Stomach smooth muscle (tissue), 2 donors: Measurements from ENCODE around the gene SYCP2.

Source experiments
- H3K27ac ChIP-seq: one replicate; pipeline ENCODE4 v1.7.0; 2013; ENCODE audit warnings: mild to moderate bottlenecking, low read length, inconsistent platforms
- H3K27me3 ChIP-seq, 2 donors: one replicate each; pipeline ENCODE4 v1.7.0; 2013; ENCODE audit warnings: low read length in 2 of 2; ENCODE audit not compliant: insufficient read depth in 2 of 2, control insufficient read depth in 1 of 2
- H3K36me3 ChIP-seq, 2 donors: one replicate each; pipeline ENCODE4 v1.7.0; 2013; ENCODE audit warnings: low read length in 2 of 2; ENCODE audit not compliant: control insufficient read depth in 2 of 2, insufficient read depth in 2 of 2
- H3K4me1 ChIP-seq: one replicate; pipeline ENCODE4 v1.7.0; 2013; ENCODE audit warnings: low read length; ENCODE audit not compliant: control insufficient read depth, insufficient read depth
- H3K4me3 ChIP-seq, 2 donors: one replicate each; pipeline ENCODE4 v1.7.0; 2013; ENCODE audit warnings: low read length in 2 of 2
- H3K9ac ChIP-seq, 2 donors: one replicate each; pipeline ENCODE4 v1.7.0; 2013; ENCODE audit warnings: low read length in 2 of 2, mild to moderate bottlenecking in 1 of 2
- H3K9me3 ChIP-seq, 2 donors: one replicate each; pipeline ENCODE4 v1.7.0; 2013; ENCODE audit warnings: low read length in 2 of 2; ENCODE audit not compliant: control insufficient read depth in 2 of 2
- donor health status: healthy.
- donor health status: Pancreatic carcinoma.

Gene SYCP2

GRCh38 chr20:59944726-59945125 lies 11.3 kb upstream of the SYCP2 start:
- Histone ChIP-seq H3K27ac (no peak overlapping the region), H3K4me1 (peaks cover 10% of the 10 kb centered on the region), H3K27me3 (no peaks in the 10 kb centered on the region), H3K4me3 (no peak overlapping the region), H3K36me3 (peaks cover 6 to 19% of the 10 kb centered on the region in 2 donors), H3K9ac (no peak overlapping the region), H3K9me3 (no peaks in the 10 kb centered on the region)

GRCh38 chr20:59942245-59942644 lies 8.8 kb upstream of the SYCP2 start:
- no peaks in the 10 kb centered on the region for H3K9me3 ChIP-seq
- H3K27ac ChIP-seq, result no peak overlapping the region
- no peak overlapping the region for H3K9ac ChIP-seq
- peaks cover 28% of the 10 kb centered on the region for H3K4me1 ChIP-seq
- peaks cover 6 to 19% of the 10 kb centered on the region in 2 donors for H3K36me3 ChIP-seq
- no peak overlapping the region for H3K4me3 ChIP-seq
- H3K27me3 ChIP-seq, result no peaks in the 10 kb centered on the region

- peaks cover 6 to 19% of the 10 kb centered on the region in 2 donors for H3K36me3 ChIP-seq
- H3K27me3 ChIP-seq, result no peaks in the 10 kb centered on the region
- H3K4me3 ChIP-seq, result peak overlapping the region; percentile 95 to 98
- H3K27ac ChIP-seq, result peak overlapping the region; percentile 96
- no peaks in the 10 kb centered on the region for H3K9me3 ChIP-seq
- peaks cover 28% of the 10 kb centered on the region for H3K4me1 ChIP-seq
- H3K9ac ChIP-seq, result peak overlapping the region; percentile 94 to 95
Observed at GRCh38 chr20:59940956-59941294, 7.5 kb upstream of the SYCP2 start.

GRCh38 chr20:59940129-59940955 lies 6.9 kb upstream of the SYCP2 start, which contains the start of the genes FAM217B and PPP1R3D:
Gene FAM217B (plus strand): TSS chr20:59940389. CDS start chr20:59943944, 3,555 bp downstream.
Gene PPP1R3D (minus strand): TSS chr20:59940305. CDS start chr20:59939931, 374 bp downstream.
- H3K4me3 ChIP-seq, result peak within 1 kb of the TSS; percentile 95 to 98
- H3K36me3 ChIP-seq, result peaks cover 6 to 19% of the 10 kb centered on the region in 2 donors
- H3K4me1 ChIP-seq, result peaks cover 28% of the 10 kb centered on the region
- no peaks in the 10 kb centered on the region for H3K27me3 ChIP-seq
- H3K9ac ChIP-seq, result peak within 1 kb of the TSS; percentile 94 to 95
- H3K9me3 ChIP-seq, result no peaks in the 10 kb centered on the region
- peak within 1 kb of the TSS; percentile 96 for H3K27ac ChIP-seq

- peaks cover 5 to 18% of the 10 kb centered on the region in 2 donors for H3K36me3 ChIP-seq
- H3K9me3 ChIP-seq, result no peaks in the 10 kb centered on the region
- no peaks in the 10 kb centered on the region for H3K27me3 ChIP-seq
- H3K4me3 ChIP-seq, result peak overlapping the region; percentile 86 to 95
- peaks cover 28% of the 10 kb centered on the region for H3K4me1 ChIP-seq
- peak overlapping the region; percentile 72 to 81 for H3K9ac ChIP-seq
- H3K27ac ChIP-seq, result peak overlapping the region; percentile 96
Observed at GRCh38 chr20:59939879-59940128, 6.4 kb upstream of the SYCP2 start.

GRCh38 chr20:59939052-59939878 lies 5.8 kb upstream of the SYCP2 start:
- peaks cover 4 to 12% of the 10 kb centered on the region in 2 donors for H3K36me3 ChIP-seq
- no peaks in the 10 kb centered on the region for H3K9me3 ChIP-seq
- H3K27me3 ChIP-seq, result no peaks in the 10 kb centered on the region
- H3K4me3 ChIP-seq, result peak overlapping the region; percentile 86 to 95
- H3K27ac ChIP-seq, result peak overlapping the region; percentile 96
- peak overlapping the region; percentile 72 to 81 for H3K9ac ChIP-seq
- peaks cover 28% of the 10 kb centered on the region for H3K4me1 ChIP-seq

- Histone ChIP-seq H3K27me3 (no peaks in the 10 kb centered on the region), H3K4me3 (peak overlapping the region in 1 of 2 donors; percentile 95), H3K4me1 (peaks cover 32% of the 10 kb centered on the region), H3K36me3 (peaks cover 0 to 7% of the 10 kb centered on the region in 2 donors), H3K9ac (no peak overlapping the region), H3K9me3 (no peaks in the 10 kb centered on the region), H3K27ac (no peak overlapping the region)
Observed at GRCh38 chr20:59938696-59939051, 5.2 kb upstream of the SYCP2 start.

GRCh38 chr20:59938221-59938620 lies 4.8 kb upstream of the SYCP2 start:
- H3K36me3 ChIP-seq, result peaks cover 0 to 6% of the 10 kb centered on the region in 2 donors
- H3K4me1 ChIP-seq, result peaks cover 32% of the 10 kb centered on the region
- no peaks in the 10 kb centered on the region for H3K27me3 ChIP-seq
- no peaks in the 10 kb centered on the region for H3K9me3 ChIP-seq
- H3K4me3 ChIP-seq, result peak overlapping the region in 1 of 2 donors; percentile 95
- no peak overlapping the region for H3K9ac ChIP-seq
- H3K27ac ChIP-seq, result no peak overlapping the region

GRCh38 chr20:59937150-59937549 lies 3.7 kb upstream of the SYCP2 start:
- H3K4me1 ChIP-seq, result peaks cover 32% of the 10 kb centered on the region
- H3K9me3 ChIP-seq, result no peaks in the 10 kb centered on the region
- H3K27me3 ChIP-seq, result no peaks in the 10 kb centered on the region
- H3K36me3 ChIP-seq, result no peaks in the 10 kb centered on the region
- H3K9ac ChIP-seq, result no peak overlapping the region
- no peak overlapping the region for H3K27ac ChIP-seq
- H3K4me3 ChIP-seq, result no peak overlapping the region

- no peak overlapping the region for H3K9ac ChIP-seq
- H3K4me3 ChIP-seq, result no peak overlapping the region
- H3K27me3 ChIP-seq, result no peaks in the 10 kb centered on the region
- H3K9me3 ChIP-seq, result no peaks in the 10 kb centered on the region
- no peaks in the 10 kb centered on the region for H3K36me3 ChIP-seq
- H3K27ac ChIP-seq, result no peak overlapping the region
- H3K4me1 ChIP-seq, result peaks cover 29% of the 10 kb centered on the region
Observed at GRCh38 chr20:59936409-59936808, 3.0 kb upstream of the SYCP2 start.
